Measurements from ENCODE around the gene XK.
A peak's percentile ranks its signal among the peaks of the same experiment; 100 is the strongest.

Gene XK

GRCh38 chrX:37667141-37667540, 18.4 kb upstream of the XK start:
- Mint-ChIP-seq H3K27ac (no peak overlapping the region), H3K4me3 (no peak overlapping the region), H3K9me3 (no peaks in the 10 kb centered on the region), H3K4me1 (ENCODE audit: low read depth) (no peaks in the 10 kb centered on the region), H3K36me3 (ENCODE audit: low read depth) (no peaks in the 10 kb centered on the region), H3K27me3 (no peaks in the 10 kb centered on the region)

- Mint-ChIP-seq H3K4me1 (ENCODE audit: low read depth) (no peaks in the 10 kb centered on the region), H3K27ac (no peak overlapping the region), H3K9me3 (no peaks in the 10 kb centered on the region), H3K36me3 (ENCODE audit: low read depth) (no peaks in the 10 kb centered on the region), H3K4me3 (no peak overlapping the region), H3K27me3 (no peaks in the 10 kb centered on the region)
Measured at GRCh38 chrX:37672563-37672962, 13.0 kb upstream of the XK start.

GRCh38 chrX:37676811-37677210, 8.8 kb upstream of the XK start:
- no peaks in the 10 kb centered on the region for H3K36me3 Mint-ChIP-seq (ENCODE audit: low read depth)
- no peaks in the 10 kb centered on the region for H3K4me1 Mint-ChIP-seq (ENCODE audit: low read depth)
- H3K4me3 Mint-ChIP-seq: no peak overlapping the region
- H3K27ac Mint-ChIP-seq: no peak overlapping the region
- H3K9me3 Mint-ChIP-seq: no peaks in the 10 kb centered on the region
- no peaks in the 10 kb centered on the region for H3K27me3 Mint-ChIP-seq

GRCh38 chrX:37677243-37677642, 8.3 kb upstream of the XK start:
- Mint-ChIP-seq H3K36me3 (ENCODE audit: low read depth) (no peaks in the 10 kb centered on the region), H3K4me3 (no peak overlapping the region), H3K4me1 (ENCODE audit: low read depth) (no peaks in the 10 kb centered on the region), H3K9me3 (no peaks in the 10 kb centered on the region), H3K27ac (no peak overlapping the region), H3K27me3 (no peaks in the 10 kb centered on the region)

- Mint-ChIP-seq H3K9me3 (no peaks in the 10 kb centered on the region), H3K4me3 (no peak overlapping the region), H3K27ac (no peak overlapping the region), H3K36me3 (ENCODE audit: low read depth) (no peaks in the 10 kb centered on the region), H3K27me3 (no peaks in the 10 kb centered on the region), H3K4me1 (ENCODE audit: low read depth) (no peaks in the 10 kb centered on the region)
Measured at GRCh38 chrX:37677765-37678164, 7.8 kb upstream of the XK start.

- Mint-ChIP-seq H3K4me3 (no peak overlapping the region), H3K27me3 (no peaks in the 10 kb centered on the region), H3K9me3 (no peaks in the 10 kb centered on the region), H3K4me1 (ENCODE audit: low read depth) (no peaks in the 10 kb centered on the region), H3K27ac (no peak overlapping the region), H3K36me3 (ENCODE audit: low read depth) (no peaks in the 10 kb centered on the region)
Measured at GRCh38 chrX:37678574-37678973, 7.0 kb upstream of the XK start.

GRCh38 chrX:37679230-37679629, 6.4 kb upstream of the XK start:
- no peaks in the 10 kb centered on the region for H3K9me3 Mint-ChIP-seq
- no peaks in the 10 kb centered on the region for H3K36me3 Mint-ChIP-seq (ENCODE audit: low read depth)
- no peaks in the 10 kb centered on the region for H3K4me1 Mint-ChIP-seq (ENCODE audit: low read depth)
- no peak overlapping the region for H3K27ac Mint-ChIP-seq
- H3K27me3 Mint-ChIP-seq: no peaks in the 10 kb centered on the region
- no peak overlapping the region for H3K4me3 Mint-ChIP-seq

- H3K27me3 Mint-ChIP-seq: peaks cover 3% of the 10 kb centered on the region
- H3K9me3 Mint-ChIP-seq: no peaks in the 10 kb centered on the region
- no peaks in the 10 kb centered on the region for H3K36me3 Mint-ChIP-seq (ENCODE audit: low read depth)
- no peak overlapping the region for H3K27ac Mint-ChIP-seq
- no peaks in the 10 kb centered on the region for H3K4me1 Mint-ChIP-seq (ENCODE audit: low read depth)
- no peak overlapping the region for H3K4me3 Mint-ChIP-seq
Measured at GRCh38 chrX:37679888-37680287, 5.7 kb upstream of the XK start.

- Mint-ChIP-seq H3K4me3 (no peak overlapping the region), H3K36me3 (ENCODE audit: low read depth) (no peaks in the 10 kb centered on the region), H3K27ac (no peak overlapping the region), H3K4me1 (ENCODE audit: low read depth) (no peaks in the 10 kb centered on the region), H3K27me3 (peaks cover 6% of the 10 kb centered on the region), H3K9me3 (no peaks in the 10 kb centered on the region)
Measured at GRCh38 chrX:37684426-37684825, 1.2 kb upstream of the XK start.

GRCh38 chrX:37684973-37685372, 618 bp upstream of the XK start:
- no peaks in the 10 kb centered on the region for H3K36me3 Mint-ChIP-seq (ENCODE audit: low read depth)
- H3K4me3 Mint-ChIP-seq: peak overlapping the region; percentile 53
- no peaks in the 10 kb centered on the region for H3K9me3 Mint-ChIP-seq
- H3K27me3 Mint-ChIP-seq: peaks cover 6% of the 10 kb centered on the region
- H3K27ac Mint-ChIP-seq: no peak overlapping the region
- H3K4me1 Mint-ChIP-seq (ENCODE audit: low read depth): no peaks in the 10 kb centered on the region

GRCh38 chrX:37686369-37686995, 891 bp downstream of the XK start:
- H3K4me1 Mint-ChIP-seq (ENCODE audit: low read depth): no peaks in the 10 kb centered on the region
- H3K27ac Mint-ChIP-seq: no peak overlapping the region
- H3K4me3 Mint-ChIP-seq: peak overlapping the region; percentile 57
- H3K9me3 Mint-ChIP-seq: no peaks in the 10 kb centered on the region
- H3K27me3 Mint-ChIP-seq: peaks cover 6% of the 10 kb centered on the region
- no peaks in the 10 kb centered on the region for H3K36me3 Mint-ChIP-seq (ENCODE audit: low read depth)

GRCh38 chrX:37686996-37687395, 1.4 kb downstream of the XK start:
- H3K4me3 Mint-ChIP-seq: no peak overlapping the region

GRCh38 chrX:37690119-37690518, 4.5 kb downstream of the XK start:
- H3K4me1 Mint-ChIP-seq (ENCODE audit: low read depth): no peaks in the 10 kb centered on the region
- H3K27ac Mint-ChIP-seq: no peak overlapping the region
- no peaks in the 10 kb centered on the region for H3K9me3 Mint-ChIP-seq

More at GRCh38 chrX:37686996-37687395, 1.4 kb downstream of the XK start:
- H3K27ac Mint-ChIP-seq: no peak overlapping the region
- no peaks in the 10 kb centered on the region for H3K4me1 Mint-ChIP-seq (ENCODE audit: low read depth)
- no peaks in the 10 kb centered on the region for H3K9me3 Mint-ChIP-seq
- H3K27me3 Mint-ChIP-seq: peaks cover 6% of the 10 kb centered on the region
- no peaks in the 10 kb centered on the region for H3K36me3 Mint-ChIP-seq (ENCODE audit: low read depth)

GRCh38 chrX:37692918-37693317, 7.3 kb downstream of the XK start:
- no peaks in the 10 kb centered on the region for H3K9me3 Mint-ChIP-seq
- no peak overlapping the region for H3K4me3 Mint-ChIP-seq
- no peaks in the 10 kb centered on the region for H3K4me1 Mint-ChIP-seq (ENCODE audit: low read depth)
- no peak overlapping the region for H3K27ac Mint-ChIP-seq
- H3K36me3 Mint-ChIP-seq (ENCODE audit: low read depth): no peaks in the 10 kb centered on the region
- no peaks in the 10 kb centered on the region for H3K27me3 Mint-ChIP-seq

More at GRCh38 chrX:37690119-37690518, 4.5 kb downstream of the XK start:
- Mint-ChIP-seq H3K4me3 (no peak overlapping the region), H3K36me3 (ENCODE audit: low read depth) (no peaks in the 10 kb centered on the region), H3K27me3 (peaks cover under 1% of the 10 kb centered on the region)

- H3K4me3 Mint-ChIP-seq: no peak overlapping the region
- H3K27ac Mint-ChIP-seq: no peak overlapping the region
- no peaks in the 10 kb centered on the region for H3K4me1 Mint-ChIP-seq (ENCODE audit: low read depth)
- no peaks in the 10 kb centered on the region for H3K9me3 Mint-ChIP-seq
- H3K36me3 Mint-ChIP-seq (ENCODE audit: low read depth): no peaks in the 10 kb centered on the region
- no peaks in the 10 kb centered on the region for H3K27me3 Mint-ChIP-seq
Measured at GRCh38 chrX:37697169-37697760, 11.7 kb downstream of the XK start.

GRCh38 chrX:37701588-37701987, 16.0 kb downstream of the XK start:
- Mint-ChIP-seq H3K4me3 (no peak overlapping the region), H3K36me3 (ENCODE audit: low read depth) (no peaks in the 10 kb centered on the region), H3K27ac (no peak overlapping the region), H3K4me1 (ENCODE audit: low read depth) (no peaks in the 10 kb centered on the region), H3K9me3 (no peaks in the 10 kb centered on the region), H3K27me3 (no peaks in the 10 kb centered on the region)
